Suppressor macrophage (primary cell): Measurements from ENCODE around the gene CD2BP2.
A peak's percentile ranks its signal among the peaks of the same experiment; 100 is the strongest.
"Not testable (repeated sequence)": the region's sequence is repeated elsewhere in the genome, so short reads cannot be mapped to it uniquely, and the experiment has no call there.

Experiments
- DNase-seq, 4 experiments: peaks; one replicate each; pipeline ENCODE4 v3.0.0-alpha.2; 2020 to 2022
- total RNA-seq, 17 experiments: gene quantifications; one replicate each; lab custom pipeline; 2026; ENCODE audit warnings: mixed read lengths in 6 of 17, inconsistent platforms in 3 of 17; lab: John Stamatoyannopoulos, UW

The CD2BP2 gene
- total RNA-seq: 33.2 to 108 (median 59.3) reads per million in 17 experiments

GRCh38 chr16:30355144-30355953, at the start of gene CD2BP2:
TSS of gene CD2BP2 (minus strand) at chr16:30355308. CDS start at chr16:30354681, 627 bp downstream.
- DNase-seq: peak; percentile 99 to 100 (median 100)

GRCh38 chr16:30401768-30402425, 46.8 kb upstream of the CD2BP2 start:
- no peak for DNase-seq

- no peak for DNase-seq
Observed at GRCh38 chr16:30399435-30400186, 44.5 kb upstream of the CD2BP2 start.

GRCh38 chr16:30398661-30399434, 43.7 kb upstream of the CD2BP2 start:
- DNase-seq: no peak

DNA sequence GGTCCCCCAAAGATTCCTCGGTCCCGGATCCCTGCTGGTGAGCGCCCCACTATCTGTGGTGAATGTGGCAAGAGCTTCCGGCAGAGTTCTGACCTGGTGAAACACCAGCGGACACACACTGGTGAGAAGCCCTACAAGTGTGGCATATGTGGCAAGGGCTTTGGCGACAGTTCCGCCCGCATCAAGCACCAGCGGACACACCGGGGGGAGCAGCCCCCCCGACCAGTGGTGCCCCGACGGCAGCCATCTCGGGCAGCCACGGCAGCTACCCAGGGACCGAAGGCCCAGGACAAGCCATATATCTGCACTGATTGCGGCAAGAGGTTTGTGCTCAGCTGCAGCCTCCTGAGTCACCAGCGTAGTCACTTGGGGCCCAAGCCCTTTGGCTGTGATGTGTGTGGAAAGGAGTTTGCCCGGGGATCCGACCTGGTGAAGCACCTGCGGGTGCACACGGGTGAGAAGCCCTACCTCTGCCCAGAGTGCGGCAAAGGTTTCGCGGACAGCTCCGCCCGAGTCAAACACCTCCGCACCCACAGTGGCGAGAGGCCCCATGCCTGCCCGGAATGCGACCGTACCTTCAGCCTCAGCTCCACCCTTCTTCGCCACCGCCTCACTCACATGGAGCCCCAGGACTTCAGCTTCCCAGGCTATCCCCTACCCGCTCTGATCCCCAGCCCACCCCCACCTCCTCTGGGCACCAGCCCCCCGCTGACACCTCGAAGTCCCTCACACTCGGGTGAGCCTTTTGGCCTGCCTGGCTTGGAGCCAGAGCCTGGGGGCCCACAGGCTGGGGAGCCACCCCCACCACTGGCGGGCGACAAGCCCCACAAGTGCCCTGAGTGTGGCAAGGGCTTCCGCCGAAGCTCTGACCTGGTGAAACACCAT, 42.9 kb upstream of the CD2BP2 start:
- no peak for DNase-seq

DNA sequence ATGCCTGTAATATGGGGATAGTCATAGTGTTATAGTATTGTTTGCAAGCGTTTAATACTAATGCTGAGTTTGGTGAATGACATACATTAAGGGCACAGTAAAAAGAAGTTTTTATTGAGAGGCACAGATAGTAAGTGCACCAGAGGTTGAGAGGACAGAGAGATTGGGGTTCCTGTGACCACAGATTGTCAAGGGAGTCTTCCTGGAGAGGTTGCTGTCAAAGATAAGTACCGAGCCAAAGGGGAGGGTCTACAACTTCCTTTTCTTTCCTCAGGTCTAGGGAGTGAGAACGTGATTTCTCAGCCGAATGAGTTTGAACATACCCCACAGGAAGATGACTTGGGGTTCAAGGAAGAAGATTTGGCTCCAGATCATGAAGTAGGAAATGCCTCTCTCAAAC, 41.9 kb upstream of the CD2BP2 start:
- DNase-seq: no peak

DNA sequence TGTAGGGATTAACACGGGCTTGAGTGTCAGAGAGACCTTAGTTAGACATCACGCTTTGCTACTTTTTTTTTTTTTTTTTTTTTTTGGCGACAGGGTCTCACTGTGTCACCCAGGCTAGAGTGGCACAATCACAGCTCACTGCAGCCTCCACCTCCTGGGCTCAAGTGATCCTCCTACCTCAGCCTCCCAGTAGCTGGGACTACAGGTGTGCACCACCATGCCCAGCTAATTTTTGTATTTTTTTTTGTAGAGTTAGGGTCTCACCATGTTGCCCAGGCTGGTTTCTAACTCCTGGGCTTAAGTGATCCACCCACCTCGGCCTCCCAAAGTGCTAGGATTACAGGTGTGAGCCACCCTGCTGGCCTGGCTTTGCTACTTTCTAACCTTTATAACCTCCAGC, 41.5 kb upstream of the CD2BP2 start:
- DNase-seq: not testable (repeated sequence)

DNA sequence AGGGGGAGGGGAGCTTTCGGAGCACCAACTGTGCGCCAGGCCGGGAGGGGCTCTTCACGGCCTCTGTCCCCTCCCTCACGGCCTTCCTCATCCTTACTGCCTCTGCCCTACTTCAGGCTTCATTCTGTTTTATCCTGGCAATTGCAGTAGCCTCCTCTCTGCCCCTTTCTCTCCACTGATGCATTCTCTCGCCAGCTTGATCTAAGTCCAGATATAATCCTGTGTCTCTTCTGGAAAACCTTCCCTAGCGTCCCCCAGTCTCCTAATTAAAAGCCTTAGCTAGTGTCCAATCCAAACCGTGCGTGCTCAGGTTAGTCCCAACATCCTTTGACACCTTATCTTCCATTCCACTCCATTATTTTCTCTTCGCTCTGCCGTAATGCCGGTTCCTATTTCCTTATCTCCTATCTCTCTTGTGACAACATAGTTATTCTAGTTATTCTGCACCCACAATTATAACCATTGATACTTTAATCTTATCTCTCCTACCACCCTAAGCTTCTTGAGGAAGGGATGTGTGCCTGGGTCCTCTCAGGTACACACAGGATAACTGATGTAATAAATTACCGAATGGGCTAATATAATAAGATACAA, 41.0 kb upstream of the CD2BP2 start:
- DNase-seq: no peak

DNA sequence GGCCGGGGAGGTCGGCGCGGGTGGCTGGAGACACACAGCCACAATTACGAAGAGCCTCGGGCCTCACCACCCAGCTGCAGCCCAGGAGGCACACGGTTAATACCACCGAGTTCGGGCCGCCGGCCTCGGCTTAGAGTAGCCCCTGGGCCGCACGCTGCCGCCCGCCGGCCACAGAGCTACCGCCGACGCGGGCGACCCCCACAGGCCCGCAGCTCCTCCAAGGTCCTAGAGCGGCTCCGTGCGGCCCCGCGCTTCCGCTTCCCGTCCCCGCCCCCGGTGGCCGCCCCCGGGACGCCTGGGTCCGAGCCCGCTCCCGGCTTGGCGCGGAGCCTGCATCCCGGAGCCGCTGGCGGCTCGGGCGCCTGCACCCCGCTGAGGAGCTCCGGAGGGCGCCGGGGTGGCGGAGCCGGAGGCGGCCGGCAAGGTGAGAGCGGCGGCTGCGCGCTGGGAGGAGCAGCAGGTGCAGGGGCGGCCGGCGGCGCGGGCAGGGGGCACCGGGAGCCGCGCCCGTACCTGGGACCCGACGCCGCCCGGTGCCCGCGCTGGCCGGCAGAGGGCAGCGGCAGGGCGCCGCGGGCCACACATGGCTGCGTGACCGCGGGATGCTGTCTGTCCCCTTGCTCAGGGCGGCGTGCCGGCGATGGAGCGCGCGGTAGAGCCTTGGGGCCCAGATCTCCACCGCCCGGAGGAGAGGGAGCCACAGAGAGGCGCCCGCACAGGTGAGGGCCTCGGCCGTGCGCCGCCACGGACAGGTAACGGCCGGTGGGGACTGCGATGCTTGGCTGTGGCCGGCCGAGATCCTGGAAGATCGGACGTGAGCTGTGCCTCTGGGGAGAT, 40.3 kb upstream of the CD2BP2 start, which contains the start of gene ZNF48:
ZNF48 (plus strand) TSS at position 266 of the 837 bp plus-strand sequence; CDS start at position 641, 375 bp downstream.
- peak; percentile 73 to 91 (median 84) for DNase-seq

DNA sequence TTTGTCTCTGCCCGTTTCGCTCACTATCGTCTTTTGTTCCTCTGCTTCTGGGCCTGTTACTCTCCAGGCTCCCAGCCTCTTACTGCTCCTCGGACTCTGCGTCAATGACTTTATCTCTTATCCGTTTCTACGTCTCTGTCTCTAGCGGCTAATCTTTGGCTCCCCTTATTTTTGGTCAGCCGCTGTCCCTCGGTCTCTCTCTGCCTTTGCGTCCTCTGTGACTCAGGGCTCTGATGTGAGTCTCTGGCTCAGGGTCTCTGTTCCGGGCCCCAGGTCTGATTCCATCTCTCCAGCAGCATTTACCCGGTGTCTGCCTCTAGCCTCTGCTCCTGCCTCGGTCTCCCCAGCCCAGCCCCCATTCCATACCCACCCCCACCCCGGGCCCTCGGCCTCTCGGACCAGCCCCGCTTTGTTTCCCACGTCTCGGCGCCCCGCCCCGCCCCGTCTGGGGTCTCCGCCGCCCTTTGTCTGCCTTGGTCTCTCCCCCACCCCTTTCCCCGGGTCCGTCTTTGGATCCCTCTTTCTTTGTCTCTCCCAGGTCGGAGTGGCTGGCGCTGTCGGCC, 39.6 kb upstream of the CD2BP2 start:
- no peak for DNase-seq

- no peak for DNase-seq
Observed at GRCh38 chr16:30383521-30383920, 28.4 kb upstream of the CD2BP2 start.

DNA sequence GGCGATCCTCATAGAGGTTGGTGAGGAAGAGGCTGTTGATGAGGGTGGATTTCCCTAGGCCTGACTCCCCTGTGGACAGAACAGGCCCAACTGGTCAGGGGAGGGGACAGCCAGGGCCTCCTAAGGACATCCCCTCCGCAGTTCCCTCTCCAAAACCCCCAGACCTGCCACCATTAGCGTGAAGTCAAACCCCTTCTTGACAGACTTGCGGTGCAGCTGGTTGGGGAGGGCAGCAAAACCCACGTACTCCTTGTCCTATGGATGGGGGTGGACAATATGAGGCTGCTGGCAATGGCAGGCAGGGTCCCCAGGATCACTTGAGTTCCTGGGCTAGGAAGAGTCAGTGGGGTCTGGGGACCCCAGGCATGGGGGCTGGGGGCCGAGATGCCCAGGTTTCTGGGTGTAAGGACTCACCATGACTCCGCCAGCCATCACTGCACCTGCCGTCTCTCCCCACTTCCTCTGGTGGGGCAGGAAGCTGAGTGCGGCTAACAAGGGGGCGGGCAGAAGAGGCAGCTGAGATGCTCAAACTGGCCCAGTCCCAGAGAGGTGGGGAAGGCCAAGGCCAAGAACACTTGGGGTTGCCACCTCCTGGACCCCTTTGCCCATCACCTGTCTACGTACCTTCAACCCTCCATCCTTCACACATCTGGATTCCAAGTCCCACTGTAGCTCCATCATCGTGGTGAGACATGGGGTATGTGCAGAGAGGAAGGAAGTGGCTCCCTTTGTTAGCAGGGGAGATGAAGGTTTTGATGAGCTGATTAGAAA, 27.2 kb upstream of the CD2BP2 start, which contains the start of gene SEPTIN1:
SEPTIN1 (minus strand) TSS at position 451 of the 771 bp plus-strand sequence; CDS start at position 432, 19 bp downstream.
- DNase-seq: no peak

DNA sequence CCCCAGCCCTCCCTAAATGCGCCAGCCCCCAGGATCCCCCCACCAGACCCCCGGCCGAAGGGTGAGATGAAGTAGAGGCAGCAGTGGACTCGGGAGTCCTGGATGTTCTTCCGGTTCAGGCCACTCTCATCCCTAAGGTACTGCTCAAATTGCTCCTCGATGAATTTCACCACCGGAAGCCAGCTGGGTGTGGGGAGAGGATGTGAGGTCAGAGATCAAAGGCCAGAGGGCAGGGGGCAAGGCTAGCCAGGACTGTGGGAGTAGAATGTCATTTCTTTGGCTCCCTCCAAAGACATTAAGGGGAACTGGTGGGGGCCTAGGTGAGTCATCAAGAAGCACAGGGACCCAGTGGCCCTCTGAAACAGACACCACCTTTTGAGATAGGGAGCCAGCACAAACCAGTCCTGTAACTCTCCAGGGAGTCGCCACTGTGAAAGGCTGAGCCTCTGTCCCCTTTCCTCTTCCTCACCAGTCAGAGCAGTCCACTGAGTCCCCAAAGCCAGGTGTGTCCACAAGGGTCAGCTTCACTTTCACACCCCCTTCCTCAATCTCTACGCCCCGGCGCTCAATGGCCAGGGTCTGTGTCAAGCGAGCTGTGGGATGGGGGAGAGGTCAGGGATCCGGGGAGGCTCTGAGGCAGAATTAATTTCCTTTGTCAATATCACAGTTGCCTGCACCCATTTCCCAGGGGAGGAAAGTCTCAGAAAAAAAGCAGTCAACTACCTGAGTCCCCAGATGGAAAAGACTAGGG, 26.4 kb upstream of the CD2BP2 start:
- no peak for DNase-seq

GRCh38 chr16:30380803-30381208, 25.7 kb upstream of the CD2BP2 start:
- no peak for DNase-seq

DNA sequence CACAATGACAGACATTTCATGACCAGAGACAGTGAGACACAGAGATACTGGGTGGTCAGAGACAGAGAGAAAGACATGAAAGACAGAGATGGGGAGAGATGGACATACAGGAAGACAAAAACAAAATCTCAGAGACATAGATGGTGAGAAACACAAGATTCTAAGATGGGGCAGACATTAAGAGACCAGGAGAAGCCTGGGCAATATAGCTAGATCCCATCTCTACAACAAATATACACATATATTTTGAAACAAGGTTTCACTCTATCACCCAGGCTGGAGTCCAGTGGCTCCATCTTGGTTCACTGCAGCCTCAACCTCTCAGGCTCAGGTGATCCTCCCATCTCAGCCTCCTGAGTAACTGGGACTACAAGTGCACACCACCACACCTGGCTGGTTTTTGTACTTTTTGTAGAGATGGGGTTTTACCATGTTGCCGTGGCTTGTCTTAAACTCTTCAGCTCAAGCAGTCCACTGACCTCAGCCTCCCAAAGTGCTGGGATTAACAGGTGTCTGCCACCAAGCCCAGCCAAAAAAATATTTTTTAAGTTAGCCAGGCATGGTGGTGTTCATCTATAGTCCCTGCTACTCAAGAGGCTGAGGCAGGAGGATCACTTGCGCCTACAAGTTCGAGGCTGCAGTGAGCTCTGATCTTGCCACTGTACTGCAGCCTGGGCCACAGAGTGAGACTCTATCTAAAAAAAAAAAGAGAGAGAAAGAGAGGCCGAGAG, 25.1 kb upstream of the CD2BP2 start:
- DNase-seq: no peak

- DNase-seq: no peak
Observed at GRCh38 chr16:30379158-30379783, 24.2 kb upstream of the CD2BP2 start.
